GM21576 (cell line): ENCODE measurements around the gene ST6GALNAC1.
"Not testable (repeated sequence)": the region's sequence is repeated elsewhere in the genome, so short reads cannot be mapped to it uniquely, and the experiment has no call there.

Source experiments
- ATAC-seq: cut with Tn5 transposase; IDR thresholded peaks from one replicate; pipeline ENCODE4 v1.9.1; 2021; ENCODE audit warnings: mild to moderate bottlenecking, moderate library complexity; ENCODE audit not compliant: unreplicated experiment

The ST6GALNAC1 gene

GRCh38 chr17:76612977-76613851 is 30.3 kb downstream of the ST6GALNAC1 start:
- no peak for ATAC-seq

GRCh38 chr17:76612465-76612864 is 31.1 kb downstream of the ST6GALNAC1 start:
- no peak for ATAC-seq

- ATAC-seq = no peak
Observed at GRCh38 chr17:76611758-76612157, 31.8 kb downstream of the ST6GALNAC1 start.

GRCh38 chr17:76611080-76611749 is 32.3 kb downstream of the ST6GALNAC1 start:
- ATAC-seq = not testable (repeated sequence)

DNA sequence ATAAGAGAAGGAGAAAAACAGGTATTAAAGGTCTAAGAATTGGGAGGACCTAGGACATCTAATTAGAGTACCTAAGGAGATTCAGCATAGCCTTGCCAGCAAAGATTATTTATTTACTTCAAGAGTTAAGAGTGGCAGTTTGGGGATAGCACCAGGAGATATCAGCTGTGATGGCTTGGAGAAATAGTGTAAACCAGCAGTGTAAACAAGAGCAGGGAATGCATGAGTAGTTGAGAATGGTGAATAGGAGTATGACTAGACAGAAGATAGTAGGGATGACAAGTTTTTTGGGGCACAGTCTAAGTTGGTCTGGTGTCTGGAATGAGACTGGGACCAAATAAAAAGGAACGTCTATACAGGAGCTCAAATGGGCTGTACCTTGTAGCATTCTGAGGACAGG is 36.9 kb downstream of the ST6GALNAC1 start:
- ATAC-seq = not testable (repeated sequence)

- no peak for ATAC-seq
Observed at GRCh38 chr17:76601065-76601464, 42.5 kb downstream of the ST6GALNAC1 start.

DNA sequence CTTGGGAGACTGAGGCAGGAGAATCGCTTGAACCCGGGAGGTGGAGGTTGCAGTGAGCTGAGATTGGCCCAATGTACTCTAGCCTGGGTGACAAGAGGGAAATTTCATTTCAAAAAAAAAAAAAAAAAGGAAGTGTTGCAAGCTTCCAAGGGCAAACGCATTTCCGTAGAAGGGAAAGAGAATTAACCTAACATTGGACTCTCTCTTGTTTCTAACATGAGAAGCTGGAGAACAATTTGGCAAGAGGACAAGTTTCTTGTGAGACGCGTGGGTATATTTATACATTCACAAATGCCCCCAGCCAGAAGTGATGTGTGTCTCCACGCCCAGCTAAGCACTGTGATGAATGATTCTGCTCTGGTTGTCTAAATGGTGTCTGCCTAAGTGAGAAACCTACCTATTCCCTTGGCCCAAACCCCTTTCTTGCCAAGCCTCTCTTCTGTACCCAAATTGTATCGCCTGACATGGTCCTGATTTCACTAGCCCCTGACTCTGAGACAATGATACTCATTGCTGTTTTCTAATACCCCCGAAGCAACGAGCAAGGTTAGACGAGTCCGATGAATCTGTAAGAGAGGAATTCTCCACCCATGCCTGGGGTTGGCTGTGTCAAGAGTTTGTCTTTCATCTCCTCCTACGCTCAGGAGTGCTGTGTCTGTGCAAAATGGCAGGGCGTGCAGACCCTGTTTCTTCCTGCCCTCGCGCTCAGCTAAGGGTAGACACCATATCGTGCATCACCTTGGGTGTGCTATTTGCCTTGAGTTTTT is 43.7 kb downstream of the ST6GALNAC1 start:
- ATAC-seq = no peak

DNA sequence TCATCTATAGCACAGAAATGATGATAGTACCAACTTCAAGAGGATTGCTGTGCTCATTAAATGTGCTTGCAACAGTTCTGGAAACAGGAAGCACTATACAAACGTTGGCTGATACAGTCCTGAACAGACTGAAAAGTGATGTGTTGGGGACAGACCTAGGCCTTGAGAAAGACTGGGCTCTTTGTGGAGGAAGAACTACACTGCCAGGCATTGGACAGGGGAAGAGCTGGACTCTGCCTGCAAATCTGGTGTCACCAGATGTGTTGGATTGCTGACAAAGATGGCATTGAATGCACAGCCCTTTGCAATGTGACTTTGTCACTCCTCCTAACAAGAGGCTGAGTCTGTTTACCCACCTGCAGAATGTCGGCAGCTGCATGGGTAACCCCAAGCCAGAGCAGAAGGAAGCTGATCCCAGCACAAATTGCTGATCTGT is 45.5 kb downstream of the ST6GALNAC1 start:
- no peak for ATAC-seq

DNA sequence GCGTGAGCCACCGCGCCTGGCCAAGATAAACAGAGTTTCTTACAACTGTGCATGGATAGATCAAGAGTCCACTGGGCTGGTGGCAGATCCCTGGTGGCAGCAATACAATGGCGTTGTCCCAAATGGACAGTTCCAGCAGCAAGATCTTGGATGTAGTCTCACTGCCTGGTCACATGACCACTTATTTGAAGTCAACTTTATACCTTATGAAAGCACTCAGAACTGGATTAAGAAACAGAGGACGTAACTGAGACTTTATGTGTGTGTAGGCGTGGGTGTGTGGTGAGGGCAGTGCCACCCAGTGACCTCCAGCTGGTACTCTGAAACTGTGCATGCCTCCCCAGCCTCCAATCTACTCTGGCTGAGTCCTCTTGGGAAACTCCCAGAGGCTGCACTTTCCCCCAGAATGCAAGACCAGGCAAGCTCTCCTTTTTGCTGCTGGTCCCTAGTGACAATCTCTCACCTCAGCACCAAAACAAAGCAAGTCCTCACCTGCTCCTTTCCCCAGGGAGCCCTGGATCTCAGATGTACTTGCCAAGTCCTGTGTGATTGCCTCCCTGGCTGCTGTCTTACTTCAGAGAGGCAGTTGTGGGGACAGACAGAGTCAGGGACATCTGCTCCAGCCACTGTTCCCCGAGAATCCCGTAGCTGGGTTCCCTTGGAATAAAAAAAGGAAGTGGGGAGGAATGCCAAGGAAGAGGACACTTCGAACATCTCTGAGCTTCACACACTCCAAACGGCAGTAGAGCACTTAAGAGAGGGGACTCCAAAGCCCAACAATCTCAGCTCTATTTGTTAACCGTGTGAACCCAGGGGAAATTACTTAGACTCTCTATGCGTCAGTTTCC is 46.2 kb downstream of the ST6GALNAC1 start:
- ATAC-seq = no peak

- ATAC-seq = no peak
Observed at GRCh38 chr17:76594690-76595089, 48.9 kb downstream of the ST6GALNAC1 start.

DNA sequence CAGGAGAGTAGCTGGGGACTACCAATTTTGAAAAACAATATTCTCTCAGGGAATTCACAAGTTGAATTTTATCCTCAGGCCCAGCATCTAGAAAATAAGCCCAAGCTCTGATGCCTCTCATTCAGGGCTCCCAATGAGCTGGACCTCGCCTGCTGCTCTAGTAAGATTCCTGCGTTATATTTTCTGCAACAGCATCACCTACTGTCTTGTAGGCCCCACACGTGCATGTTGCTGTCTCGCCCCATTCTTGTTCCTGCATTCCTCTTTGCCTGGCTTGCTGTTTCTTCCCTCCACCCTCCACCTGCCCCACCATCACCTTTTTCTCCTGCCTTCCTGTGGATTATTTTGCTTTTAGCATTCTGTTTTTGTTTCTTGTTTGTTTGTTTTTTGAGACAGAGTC is 49.6 kb downstream of the ST6GALNAC1 start:
- no peak for ATAC-seq

GRCh38 chr17:76593384-76593826 is 50.2 kb downstream of the ST6GALNAC1 start:
- no peak for ATAC-seq

DNA sequence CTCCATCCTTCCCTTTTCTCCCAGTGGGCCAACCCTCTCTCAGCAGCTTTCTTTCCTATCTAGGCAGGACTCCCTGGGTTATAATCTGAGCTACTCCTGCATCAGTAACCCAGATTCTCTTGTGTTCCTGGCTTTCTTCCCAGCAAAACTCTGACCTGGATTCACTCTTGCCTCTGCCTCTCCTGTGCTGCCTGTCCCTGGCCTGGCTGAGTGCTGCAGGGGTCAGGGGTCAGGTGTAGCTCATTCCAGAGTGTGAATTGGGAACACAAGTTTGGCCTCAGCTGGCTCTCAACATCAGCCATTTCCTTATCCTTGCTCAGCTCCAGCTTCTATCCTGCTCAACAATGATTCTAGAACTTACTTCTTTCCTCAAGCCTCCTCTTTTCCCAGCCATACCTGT is 55.4 kb downstream of the ST6GALNAC1 start:
- ATAC-seq = no peak

DNA sequence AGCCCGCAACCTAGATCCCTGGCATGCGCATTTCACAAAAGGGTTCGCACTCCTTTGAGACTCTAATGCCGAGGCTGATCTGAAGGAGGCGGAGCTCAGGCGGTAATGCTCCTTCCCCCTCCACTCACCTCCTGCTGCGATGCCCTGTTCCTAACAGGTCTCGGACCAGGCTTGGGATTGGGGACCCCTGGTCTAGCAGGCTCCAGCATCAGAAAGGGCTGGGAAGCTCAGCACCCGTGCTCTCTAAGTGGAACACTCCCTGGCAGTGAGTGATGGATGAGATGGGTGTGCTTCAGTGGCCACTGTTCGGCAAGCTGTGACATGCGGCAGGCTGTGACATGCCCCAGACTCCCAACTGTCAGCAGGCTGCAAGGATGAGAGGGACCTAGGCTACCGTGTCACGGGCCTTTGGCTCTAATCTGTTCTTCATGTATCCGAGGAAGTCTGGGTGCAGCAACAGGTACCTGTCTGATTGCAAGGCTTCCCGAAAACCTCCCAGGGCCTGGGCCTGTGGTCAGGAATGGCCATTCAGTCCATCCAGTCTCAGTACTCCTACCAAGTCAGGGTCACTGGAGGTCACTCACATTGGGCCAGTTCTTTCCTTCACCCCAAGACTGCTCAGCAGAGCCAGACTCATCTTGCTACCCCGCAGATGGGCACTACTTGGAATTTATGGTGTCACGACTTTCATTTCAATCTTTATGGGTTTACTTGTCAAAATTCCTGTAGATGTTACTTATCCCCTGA is 56.6 kb downstream of the ST6GALNAC1 start:
- ATAC-seq = no peak

DNA sequence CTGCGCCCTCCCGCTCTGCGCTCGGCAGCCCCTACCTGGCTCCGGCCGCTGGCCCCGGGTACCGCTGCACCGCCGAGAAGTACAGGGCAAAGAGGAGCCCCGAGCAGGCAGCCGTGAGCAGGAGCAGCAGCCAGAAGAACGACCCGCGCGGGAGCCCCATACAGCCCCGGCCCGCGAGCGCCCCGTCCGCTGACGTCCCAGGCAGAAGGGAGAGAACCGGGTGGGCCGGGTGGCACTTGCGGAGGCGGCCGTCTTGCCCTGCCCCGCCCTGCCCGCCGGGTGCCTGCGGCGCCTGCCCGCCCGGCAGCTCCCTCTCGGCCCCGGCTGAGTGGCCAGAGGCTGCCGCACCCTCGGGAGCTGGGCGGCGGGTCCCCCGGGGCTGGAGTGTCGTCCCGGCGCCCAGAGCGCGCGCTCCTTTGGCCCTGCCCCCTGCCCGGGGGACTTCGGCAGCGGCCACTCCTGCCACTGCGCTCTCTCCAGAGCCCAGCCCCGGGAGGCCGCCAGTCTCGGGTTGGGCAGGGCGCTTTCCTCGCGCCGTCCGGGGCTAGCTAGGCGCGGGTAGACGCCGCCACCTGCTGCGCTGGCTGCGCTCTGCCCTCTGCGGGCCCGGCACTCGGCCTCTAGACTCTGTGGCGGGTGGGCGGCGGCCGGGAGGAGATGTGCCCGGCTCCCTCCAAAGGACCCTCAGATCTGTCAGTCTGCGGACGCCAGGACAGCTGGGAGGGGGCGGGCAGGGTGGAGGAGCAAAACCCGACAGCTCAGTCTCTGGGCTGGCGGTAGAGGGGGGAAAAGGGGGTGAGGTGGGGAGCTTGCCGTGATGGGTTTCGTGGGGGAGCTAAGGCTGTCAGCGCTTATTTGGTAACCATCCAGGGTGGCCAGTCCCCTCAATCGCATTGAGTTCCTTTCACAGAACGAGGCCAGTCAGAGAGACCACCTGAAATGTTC is 57.6 kb downstream of the ST6GALNAC1 start, which contains the start of gene ST6GALNAC2:
TSS of gene ST6GALNAC2 (minus strand) at position 212 of the 945 bp plus-strand sequence. CDS start at position 160, 52 bp downstream.
- ATAC-seq = no peak

- ATAC-seq = no peak
Observed at GRCh38 chr17:76585033-76585648, 58.4 kb downstream of the ST6GALNAC1 start.

DNA sequence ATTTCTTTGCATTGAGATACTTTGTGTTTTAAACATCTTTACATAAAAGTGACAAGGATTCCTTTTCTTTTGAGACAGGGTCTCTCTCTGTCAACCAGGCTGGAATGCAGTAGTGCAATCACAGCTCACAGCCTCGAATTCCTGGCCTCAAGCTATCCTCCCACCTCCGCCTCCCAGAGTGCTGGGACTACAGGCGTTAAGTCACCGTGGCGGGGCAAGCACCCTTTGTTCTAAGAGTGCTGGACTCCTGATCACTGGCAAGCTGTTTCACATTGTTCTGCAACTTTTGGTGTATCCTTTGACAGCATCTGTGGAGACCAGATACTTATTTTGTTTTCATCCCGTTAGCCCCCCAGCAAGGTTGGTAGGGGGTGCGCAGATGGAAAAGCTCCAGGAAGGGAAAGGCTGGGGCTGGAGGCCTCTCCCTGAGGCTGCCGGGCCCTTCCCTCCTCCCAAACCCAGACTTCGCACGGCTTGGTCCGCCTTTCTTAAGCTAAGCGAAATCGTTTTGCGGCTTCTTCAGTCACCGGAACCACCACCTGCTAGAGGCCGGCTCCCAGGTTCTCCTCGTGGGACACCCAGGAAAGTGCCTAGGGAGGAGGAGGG is 59.0 kb downstream of the ST6GALNAC1 start:
- ATAC-seq = no peak

GRCh38 chr17:76582660-76583059 is 60.9 kb downstream of the ST6GALNAC1 start:
- no peak for ATAC-seq
